ENCODE measurements around the gene CREM. TPM values are rescaled to one million over a fixed set of nuclear protein-coding genes. Genes with fewer than 3 reads are reported as not detected.
A peak's percentile ranks its signal among the peaks of the same experiment; 100 is the strongest.

The CREM gene
- total and polyA plus RNA-seq, 2 of the 4 experiments (the other 2 are of a cell fraction): 33.2 to 40.5 TPM

DNA sequence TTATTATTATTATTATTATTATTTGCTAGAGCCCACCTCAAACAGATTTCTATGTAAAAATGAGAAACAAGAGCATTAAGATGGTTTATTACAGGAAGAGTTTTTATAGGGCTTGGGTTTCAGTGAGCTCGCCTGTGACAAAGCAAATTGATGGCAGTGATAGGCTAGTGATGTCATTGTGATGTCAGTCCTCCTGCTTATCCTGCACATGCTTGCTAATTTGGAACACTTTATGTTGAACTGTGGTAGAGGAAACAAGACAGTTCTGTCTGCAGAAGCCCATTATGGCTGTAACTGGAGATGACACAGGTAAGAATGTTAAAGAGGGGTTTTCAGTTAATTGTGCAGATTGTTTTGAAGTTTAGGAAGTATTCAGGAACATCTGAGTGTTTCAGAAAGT is 68.3 kb downstream of the CREM start (continued):
- no peak for TF ChIP-seq RCOR1 (IDR thresholded peaks at IDR 0.05; ENCODE audit: insufficient replicate concordance, low read length)

DNA sequence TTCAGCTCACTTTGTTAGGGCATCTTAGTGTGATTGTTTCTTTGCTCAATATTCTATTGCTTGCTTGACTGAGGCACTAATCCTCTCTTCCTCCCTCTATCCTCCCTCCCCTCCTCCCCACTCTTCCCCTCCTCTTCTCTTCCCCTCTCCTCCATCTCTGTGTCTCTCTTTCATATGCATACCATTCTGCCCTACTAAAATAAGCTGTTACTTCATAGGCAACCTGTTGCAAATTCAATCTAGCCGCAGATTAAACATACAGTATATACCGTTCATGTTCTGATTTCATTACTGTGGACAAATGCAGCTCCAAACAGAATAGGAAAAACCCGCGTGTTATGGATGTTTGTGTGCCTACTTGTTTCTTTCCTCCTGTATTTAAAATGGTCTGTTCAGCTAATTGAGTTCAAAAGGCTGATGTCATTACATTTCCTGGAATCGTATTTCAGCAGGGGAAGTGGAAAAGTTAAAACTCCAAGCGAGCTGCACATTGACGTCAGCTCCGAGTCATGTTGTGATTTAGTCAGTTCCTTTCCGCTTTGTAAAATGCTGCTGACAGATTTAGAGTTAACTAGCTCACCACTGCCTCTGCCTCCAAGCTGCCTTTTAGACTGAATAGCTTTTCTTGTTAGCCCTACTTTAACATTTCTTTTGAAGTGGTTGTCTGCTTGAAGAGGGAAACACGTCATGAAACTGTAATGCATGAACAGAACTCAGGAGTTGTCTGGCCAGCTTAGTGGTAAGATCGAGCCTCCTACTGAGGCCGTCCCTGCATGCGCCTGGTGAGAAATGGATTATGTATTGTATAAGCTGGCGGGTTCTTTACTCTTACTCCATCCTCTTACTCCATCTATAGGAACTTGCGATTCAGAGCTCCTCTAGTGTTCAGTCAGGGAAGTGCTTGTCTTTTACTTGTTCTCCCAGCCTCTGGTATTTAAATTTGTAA is 69.0 kb downstream of the CREM start:
- ChIA-PET CTCF (interaction anchor here (0.5 to 2.0 kb wide), 30 partner anchors 8 to 1617 kb away, joined by 3 to 14 read pairs (median 4); partner anchors contain the start of gene CREM), POLR2A (ENCODE audit: unreplicated experiment) (interaction anchor here (0.6 to 1.0 kb wide), 4 partner anchors 21 to 80 kb away, joined by 3 to 9 read pairs (median 3); partner anchors contain the start of gene CREM)
- intact Hi-C loops (cut with micrococcal nuclease): loop anchor here (1.0 kb wide), 1 partner anchor 68 kb away; no protein-coding TSS in a partner anchor
- H4K5ac ChIP-seq (ENCODE audit: low read depth, low read length): peak overlapping the region; percentile 17
- no peaks in the 10 kb centered on the region for H3K27me3 ChIP-seq (ENCODE audit: control insufficient read depth, insufficient read depth, low read length)
- H3K27ac ChIP-seq (ENCODE audit: insufficient read depth, low read length): peak overlapping the region; percentile 91
- DNase-seq (peak; percentile 99), ATAC-seq (ENCODE audit: low read depth) (peak; percentile 92)
- peak overlapping the region; percentile 42 for H2BK120ac ChIP-seq (ENCODE audit: low read depth, low read length)
- peak overlapping the region; percentile 91 for H2AFZ ChIP-seq (replicated peaks; ENCODE audit: low read length, poor library complexity)
- H3K79me1 ChIP-seq (ENCODE audit: low read depth in 1 of 2, low read length in 2 of 2): peaks cover 3 to 19% of the 10 kb centered on the region in 2 experiments; a peak in 2 of 4 replicates
- peak overlapping the region; percentile 92; the same call in 1 of the 2 replicates for H3K23ac ChIP-seq (ENCODE audit: low read depth, low read length)
- peak overlapping the region; percentile 71 for H3K4me2 ChIP-seq (ENCODE audit: low read depth, low read length)
- H4K91ac ChIP-seq (ENCODE audit: insufficient read depth, low read depth, low read length): peak overlapping the region; percentile 86
- H3K18ac ChIP-seq (ENCODE audit: low read depth, low read length): peak overlapping the region; percentile 25
- WGBS, 2 experiments (ENCODE audit: extremely low coverage in 2 of 2, insufficient read length in 1 of 2): 0% methylated on average over 1 of the region's 15 CpGs; no CpG with 5 or more reads in 1 of the 2 experiments
- H3K56ac ChIP-seq (ENCODE audit: extremely low read depth, insufficient read depth, low read length): peak overlapping the region; percentile 92
- H4K20me1 ChIP-seq (ENCODE audit: insufficient read depth, low read length): peaks cover 3% of the 10 kb centered on the region
- H2AK5ac ChIP-seq (ENCODE audit: low read depth, low read length): peak overlapping the region; percentile 58; the same call in 1 of the 2 replicates
- peak overlapping the region; percentile 87 for H2BK5ac ChIP-seq (ENCODE audit: low read depth, low read length, poor library complexity, severe bottlenecking)
- TSS peak; percentile 72 for BruUV-seq (replicated peaks)
- peaks cover 9% of the 10 kb centered on the region; the same call in 1 of the 2 replicates for H3K9me1 ChIP-seq (ENCODE audit: insufficient read depth, low read length)
- peak overlapping the region; percentile 89 for H3K14ac ChIP-seq (replicated peaks; ENCODE audit: low read depth, low read length)
- H3K4ac ChIP-seq (ENCODE audit: low read depth, low read length): peak overlapping the region; percentile 85
- peak overlapping the region; percentile 70 for H3K9ac ChIP-seq (ENCODE audit: low read depth, low read length)
- peaks cover 5% of the 10 kb centered on the region for H3K4me1 ChIP-seq (ENCODE audit: control insufficient read depth, insufficient read depth, low read length)
- H3K4me3 ChIP-seq (ENCODE audit: insufficient read depth, low read depth, low read length): peak overlapping the region; percentile 44
- H3K9me3 ChIP-seq (ENCODE audit: control insufficient read depth, insufficient read depth, low read length): no peaks in the 10 kb centered on the region
- peak overlapping the region; percentile 56 for H2AK9ac ChIP-seq (replicated peaks; ENCODE audit: low read depth, low read length, poor library complexity)
- in situ Hi-C loops (cut with MboI; ENCODE audit: low sequenced_read_pairs): no loop called here
- H3K36me3 ChIP-seq (ENCODE audit: control insufficient read depth, insufficient read depth, low read length): no peaks in the 10 kb centered on the region
- peak overlapping the region; percentile 70; the same call in 1 of the 2 replicates for H2BK20ac ChIP-seq (ENCODE audit: low read depth, low read length)
- dilution Hi-C loops (cut with HindIII; ENCODE audit: low sequenced_read_pairs, unreplicated experiment): no loop called here
- H4K8ac ChIP-seq (ENCODE audit: low read depth in 2 of 2, low read length in 2 of 2): peak overlapping the region; percentile 73 to 88
- peak overlapping the region; percentile 90 for H2BK15ac ChIP-seq (ENCODE audit: low read depth, low read length)
- TF ChIP-seq MAZ (IDR thresholded peaks at IDR 0.05; ENCODE audit: borderline replicate concordance, low read depth, low read length) (no peak), POLR2A (IDR thresholded peaks at IDR 0.05; ENCODE audit: low read depth, low read length) (peak; percentile 70), FOS (IDR thresholded peaks at IDR 0.05; ENCODE audit: low read depth, low read length) (no peak; the same call in 1 of the 2 replicates), RAD21 (IDR thresholded peaks at IDR 0.05; ENCODE audit: low read length) (peak; percentile 62), CHD1 (IDR thresholded peaks at IDR 0.05; ENCODE audit: low read depth, low read length) (0 out of 2 replicates have a peak, but pooled peaks have one; percentile 29), BHLHE40 (IDR thresholded peaks at IDR 0.05; ENCODE audit: low read depth, low read length) (no peak), SMC3 (IDR thresholded peaks at IDR 0.05; ENCODE audit: low read depth, low read length) (peak; percentile 47), MAFK (IDR thresholded peaks at IDR 0.05; ENCODE audit: low read depth, low read length) (peak; percentile 70), USF2 (IDR thresholded peaks at IDR 0.05; ENCODE audit: low read depth, low read length) (no peak), NFE2L2 (IDR thresholded peaks at IDR 0.05; ENCODE audit: low read depth, low read length) (no peak), RCOR1 (IDR thresholded peaks at IDR 0.05; ENCODE audit: insufficient replicate concordance, low read length) (no peak)
- TF ChIP-seq, protein P1, sequence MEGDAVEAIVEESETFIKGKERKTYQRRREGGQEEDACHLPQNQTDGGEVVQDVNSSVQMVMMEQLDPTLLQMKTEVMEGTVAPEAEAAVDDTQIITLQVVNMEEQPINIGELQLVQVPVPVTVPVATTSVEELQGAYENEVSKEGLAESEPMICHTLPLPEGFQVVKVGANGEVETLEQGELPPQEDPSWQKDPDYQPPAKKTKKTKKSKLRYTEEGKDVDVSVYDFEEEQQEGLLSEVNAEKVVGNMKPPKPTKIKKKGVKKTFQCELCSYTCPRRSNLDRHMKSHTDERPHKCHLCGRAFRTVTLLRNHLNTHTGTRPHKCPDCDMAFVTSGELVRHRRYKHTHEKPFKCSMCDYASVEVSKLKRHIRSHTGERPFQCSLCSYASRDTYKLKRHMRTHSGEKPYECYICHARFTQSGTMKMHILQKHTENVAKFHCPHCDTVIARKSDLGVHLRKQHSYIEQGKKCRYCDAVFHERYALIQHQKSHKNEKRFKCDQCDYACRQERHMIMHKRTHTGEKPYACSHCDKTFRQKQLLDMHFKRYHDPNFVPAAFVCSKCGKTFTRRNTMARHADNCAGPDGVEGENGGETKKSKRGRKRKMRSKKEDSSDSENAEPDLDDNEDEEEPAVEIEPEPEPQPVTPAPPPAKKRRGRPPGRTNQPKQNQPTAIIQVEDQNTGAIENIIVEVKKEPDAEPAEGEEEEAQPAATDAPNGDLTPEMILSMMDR (conservative IDR thresholded peaks at IDR 0.05; ENCODE audit: low read depth, low read length): peak; percentile 83

Data from IMR-90 (cell line).